OCI-LY1 (cell line): ENCODE results near the gene HOXA9.

Source experiments
- H2AFZ ChIP-seq: fragments of 200-600 bp; sonication (generic), shearing (Covaris generic); 2 replicates; pipeline ENCODE4 v1.6.0; 2014; ENCODE audit warnings: antibody characterized with exemption, mild to moderate bottlenecking, low read length
- H3F3A ChIP-seq: fragments of 200-600 bp; sonication (generic), shearing (Covaris generic); 2 replicates; pipeline ENCODE4 v1.6.0; 2014; ENCODE audit warnings: mild to moderate bottlenecking, antibody characterized with exemption, low read length, moderate library complexity; ENCODE audit not compliant: insufficient read depth
- H3K27ac ChIP-seq: fragments of 200-600 bp; sonication (generic); 2 replicates; pipeline ENCODE4 v1.5.1; 2014; ENCODE audit warnings: low read length, mixed run types, mild to moderate bottlenecking, low read depth; ENCODE audit not compliant: poor library complexity, severe bottlenecking
- H3K27me3 ChIP-seq: fragments of 200-600 bp; sonication (generic); 2 replicates; pipeline ENCODE4 v1.6.0; 2014; ENCODE audit warnings: antibody characterized with exemption, mild to moderate bottlenecking, low read length, moderate library complexity; ENCODE audit not compliant: insufficient read depth
- H3K36me3 ChIP-seq: fragments of 200-600 bp; sonication (generic); 2 replicates; pipeline ENCODE4 v1.6.1; 2014; ENCODE audit warnings: mild to moderate bottlenecking, antibody characterized with exemption, low read length, moderate library complexity, mixed read lengths; ENCODE audit not compliant: insufficient read depth
- H3K4me1 ChIP-seq: fragments of 200-600 bp; sonication (generic); 2 replicates; pipeline ENCODE4 v1.5.1; 2014; ENCODE audit warnings: mild to moderate bottlenecking, low read length, moderate library complexity; ENCODE audit not compliant: insufficient read depth, severe bottlenecking
- H3K4me2 ChIP-seq: fragments of 200-600 bp; sonication (generic), shearing (Covaris generic); 2 replicates; pipeline ENCODE4 v1.6.1; 2014; ENCODE audit warnings: low read length
- H3K4me3 ChIP-seq: fragments of 200-600 bp; sonication (generic); 2 replicates; pipeline ENCODE4 v1.5.1; 2014; ENCODE audit warnings: low read length, low read depth, mild to moderate bottlenecking, mixed read lengths; ENCODE audit not compliant: poor library complexity, severe bottlenecking
- H3K79me2 ChIP-seq: fragments of 200-600 bp; shearing (Covaris generic); 2 replicates; pipeline ENCODE4 v1.6.1; 2016; ENCODE audit warnings: mixed run types, low read length, mixed read lengths; ENCODE audit not compliant: insufficient read depth
- H3K9ac ChIP-seq: fragments of 200-600 bp; sonication (generic), shearing (Covaris generic); 2 replicates; pipeline ENCODE4 v1.6.1; 2014; ENCODE audit warnings: mild to moderate bottlenecking, low read length, mixed read lengths
- H3K9me2 ChIP-seq: fragments of 200-600 bp; sonication (generic), shearing (Covaris generic); 2 replicates; pipeline ENCODE4 v1.6.1; 2014; ENCODE audit warnings: low read depth, mild to moderate bottlenecking, low read length, mixed read lengths
- H3K9me3 ChIP-seq: fragments of 200-600 bp; shearing (Covaris generic); 2 replicates; pipeline ENCODE4 v1.6.1; 2014; ENCODE audit warnings: low read length, mixed read lengths
- H4K20me1 ChIP-seq: fragments of 200-600 bp; sonication (generic), shearing (Covaris generic); 2 replicates; pipeline ENCODE4 v1.6.0; 2016; ENCODE audit warnings: mild to moderate bottlenecking, low read length; ENCODE audit not compliant: insufficient read depth
- CTCF ChIP-seq: fragments of 200-600 bp; sonication (generic), shearing (Covaris generic); IDR thresholded peaks from 2 replicates; pipeline ENCODE4 v1.5.1; 2017; ENCODE audit warnings: mild to moderate bottlenecking, antibody characterized with exemption, low read length, moderate library complexity, mixed read lengths
- EZH2 ChIP-seq: fragments of 200-600 bp; sonication (generic), shearing (Covaris generic); IDR thresholded peaks from 2 replicates; pipeline ENCODE4 v1.8.0; 2017; ENCODE audit warnings: borderline replicate concordance, mixed run types, mild to moderate bottlenecking, antibody characterized with exemption, low read length, moderate library complexity, mixed read lengths

HOXA9 gene

DNA sequence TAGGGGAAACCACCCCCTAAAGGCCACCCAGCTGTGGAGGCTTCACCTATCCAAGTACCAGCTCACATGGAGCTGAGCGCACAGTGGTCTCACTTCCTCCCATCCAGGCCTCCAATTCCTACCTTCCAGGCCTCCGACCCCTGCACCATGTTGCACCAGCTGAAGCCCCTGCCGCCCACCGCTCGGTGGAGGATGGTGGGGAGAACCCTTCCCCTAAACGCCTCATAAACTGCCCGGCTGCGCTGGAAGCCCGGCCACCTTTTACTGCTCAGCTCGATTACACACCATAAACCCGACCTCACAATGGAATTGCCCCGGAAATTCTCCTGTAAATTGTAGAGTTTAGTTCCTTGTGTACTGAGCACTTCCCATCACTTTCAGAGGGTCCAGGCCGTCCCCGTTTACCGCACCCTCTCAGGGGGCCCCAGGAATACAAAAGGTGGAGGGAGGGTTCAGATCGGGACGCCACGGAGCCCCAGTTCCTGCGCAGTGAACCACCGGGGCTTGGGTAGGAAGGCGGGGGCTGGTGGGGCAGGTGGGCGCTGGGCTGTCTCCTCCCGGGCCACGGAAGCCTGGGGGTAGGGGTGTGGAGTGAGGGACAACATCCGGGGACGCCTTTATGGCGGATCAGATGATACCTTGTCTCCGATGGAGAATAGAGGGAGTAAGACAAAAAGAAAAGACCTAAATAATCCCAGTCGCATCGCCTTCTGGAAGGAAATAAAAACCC is 7.5 kb downstream of the HOXA9 start:
- peaks cover 13% of the 10 kb centered on the region for H3K4me1 ChIP-seq
- H3K4me3 ChIP-seq = no peak overlapping the region
- no peak overlapping the region for H3K27ac ChIP-seq
- no peaks in the 10 kb centered on the region for H4K20me1 ChIP-seq
- H3K27me3 ChIP-seq = no peaks in the 10 kb centered on the region; the same call in 1 of the 2 replicates
- H3K9me2 ChIP-seq = no peaks in the 10 kb centered on the region
- TF ChIP-seq CTCF (no peak), EZH2 (no peak)
- H3F3A ChIP-seq = 0 out of 2 replicates have a peak, but pooled peaks cover 5% of the 10 kb centered on the region
- no peak overlapping the region for H3K9ac ChIP-seq
- H3K9me3 ChIP-seq = no peaks in the 10 kb centered on the region
- no peak overlapping the region for H2AFZ ChIP-seq
- H3K79me2 ChIP-seq = no peaks in the 10 kb centered on the region
- no peaks in the 10 kb centered on the region for H3K36me3 ChIP-seq
- no peak overlapping the region for H3K4me2 ChIP-seq

- TF ChIP-seq EZH2 = no peak
- TF ChIP-seq CTCF = no peak
- Histone ChIP-seq H3K4me1 (peaks cover 17% of the 10 kb centered on the region), H3K9ac (no peak overlapping the region), H4K20me1 (no peaks in the 10 kb centered on the region), H3K79me2 (no peaks in the 10 kb centered on the region), H3K27ac (no peak overlapping the region), H2AFZ (no peak overlapping the region), H3K4me2 (no peak overlapping the region), H3F3A (no peaks in the 10 kb centered on the region), H3K4me3 (no peak overlapping the region), H3K27me3 (peaks cover 7% of the 10 kb centered on the region; the same call in 1 of the 2 replicates), H3K36me3 (no peaks in the 10 kb centered on the region), H3K9me2 (no peaks in the 10 kb centered on the region), H3K9me3 (no peaks in the 10 kb centered on the region)
Measured at GRCh38 chr7:27156916-27157701, 8.2 kb downstream of the HOXA9 start.

DNA sequence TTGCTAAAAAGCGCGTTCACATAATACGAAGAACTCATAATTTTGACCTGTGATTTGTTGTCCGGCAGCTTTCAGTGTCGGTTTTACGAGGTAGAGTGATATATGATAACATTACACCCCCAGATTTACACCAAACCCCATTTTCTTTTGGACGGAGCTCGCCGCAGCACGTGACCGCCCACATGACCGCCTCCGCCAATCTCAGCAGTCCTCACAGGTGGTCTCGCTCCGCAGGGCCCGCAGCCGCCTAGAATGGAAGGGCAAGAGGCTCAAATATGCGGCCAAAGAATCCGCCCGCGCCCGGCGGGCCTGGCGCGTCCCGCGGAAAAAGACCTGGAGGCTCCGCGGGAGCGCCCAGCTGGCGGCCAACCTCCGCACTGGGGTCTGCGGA is 8.8 kb downstream of the HOXA9 start, which contains the start of gene HOXA7:
Gene HOXA7, minus strand, starts transcription at position 168 of the 391 bp plus-strand sequence. Its CDS starts 130 bp downstream, at position 38.
- Histone ChIP-seq H3F3A (no peaks in the 10 kb centered on the region), H3K9me2 (no peaks in the 10 kb centered on the region), H4K20me1 (no peaks in the 10 kb centered on the region), H3K9me3 (no peaks in the 10 kb centered on the region), H3K4me3 (no peak within 1 kb of the TSS), H3K4me2 (no peak within 1 kb of the TSS), H2AFZ (no peak within 1 kb of the TSS), H3K27ac (no peak within 1 kb of the TSS), H3K36me3 (no peaks in the 10 kb centered on the region), H3K27me3 (peaks cover 8% of the 10 kb centered on the region; the same call in 1 of the 2 replicates), H3K9ac (no peak within 1 kb of the TSS), H3K79me2 (no peaks in the 10 kb centered on the region), H3K4me1 (peaks cover 23% of the 10 kb centered on the region)
- no peak for TF ChIP-seq EZH2
- TF ChIP-seq CTCF = no peak
